ENCODE measurements around the gene DGKI. TPM values are rescaled to one million over a fixed set of nuclear protein-coding genes. Genes with fewer than 3 reads are reported as not detected.

The DGKI gene
- total RNA-seq, 1 experiment from 2014 or later: not detected

DNA sequence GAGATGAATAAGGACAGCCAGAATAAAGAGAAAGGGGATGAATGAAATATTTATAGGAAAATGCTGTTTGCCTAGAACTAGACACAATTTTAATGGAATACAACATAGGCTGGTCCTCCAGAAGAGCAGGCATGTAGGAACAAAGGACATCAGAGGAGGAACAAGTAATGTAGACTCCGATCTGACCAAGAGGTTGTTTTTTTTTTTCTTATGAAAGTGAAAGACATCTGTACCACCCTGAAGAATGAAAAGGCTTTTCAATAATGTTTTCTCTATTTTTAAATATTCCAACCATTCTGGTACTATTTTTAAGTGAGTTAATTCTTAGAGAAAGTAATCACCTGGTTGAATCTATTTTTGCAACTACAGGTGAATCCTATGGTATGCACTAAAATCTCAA lies 366.4 kb downstream of the DGKI start:
- TF ChIP-seq TCF7L2 (IDR thresholded peaks at IDR 0.05; ENCODE audit: low read depth, low read length): no peak
- TF ChIP-seq POLR2AphosphoS5 (IDR thresholded peaks at IDR 0.05; ENCODE audit: low read depth, low read length): no peak
- TF ChIP-seq CTCF (IDR thresholded peaks at IDR 0.05): no peak
- no peak for TF ChIP-seq SIN3A (IDR thresholded peaks at IDR 0.05; ENCODE audit: borderline replicate concordance, insufficient read depth, low read depth, low read length)
- TF ChIP-seq, protein P1, sequence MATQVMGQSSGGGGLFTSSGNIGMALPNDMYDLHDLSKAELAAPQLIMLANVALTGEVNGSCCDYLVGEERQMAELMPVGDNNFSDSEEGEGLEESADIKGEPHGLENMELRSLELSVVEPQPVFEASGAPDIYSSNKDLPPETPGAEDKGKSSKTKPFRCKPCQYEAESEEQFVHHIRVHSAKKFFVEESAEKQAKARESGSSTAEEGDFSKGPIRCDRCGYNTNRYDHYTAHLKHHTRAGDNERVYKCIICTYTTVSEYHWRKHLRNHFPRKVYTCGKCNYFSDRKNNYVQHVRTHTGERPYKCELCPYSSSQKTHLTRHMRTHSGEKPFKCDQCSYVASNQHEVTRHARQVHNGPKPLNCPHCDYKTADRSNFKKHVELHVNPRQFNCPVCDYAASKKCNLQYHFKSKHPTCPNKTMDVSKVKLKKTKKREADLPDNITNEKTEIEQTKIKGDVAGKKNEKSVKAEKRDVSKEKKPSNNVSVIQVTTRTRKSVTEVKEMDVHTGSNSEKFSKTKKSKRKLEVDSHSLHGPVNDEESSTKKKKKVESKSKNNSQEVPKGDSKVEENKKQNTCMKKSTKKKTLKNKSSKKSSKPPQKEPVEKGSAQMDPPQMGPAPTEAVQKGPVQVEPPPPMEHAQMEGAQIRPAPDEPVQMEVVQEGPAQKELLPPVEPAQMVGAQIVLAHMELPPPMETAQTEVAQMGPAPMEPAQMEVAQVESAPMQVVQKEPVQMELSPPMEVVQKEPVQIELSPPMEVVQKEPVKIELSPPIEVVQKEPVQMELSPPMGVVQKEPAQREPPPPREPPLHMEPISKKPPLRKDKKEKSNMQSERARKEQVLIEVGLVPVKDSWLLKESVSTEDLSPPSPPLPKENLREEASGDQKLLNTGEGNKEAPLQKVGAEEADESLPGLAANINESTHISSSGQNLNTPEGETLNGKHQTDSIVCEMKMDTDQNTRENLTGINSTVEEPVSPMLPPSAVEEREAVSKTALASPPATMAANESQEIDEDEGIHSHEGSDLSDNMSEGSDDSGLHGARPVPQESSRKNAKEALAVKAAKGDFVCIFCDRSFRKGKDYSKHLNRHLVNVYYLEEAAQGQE (IDR thresholded peaks at IDR 0.05; ENCODE audit: insufficient read depth in 1 of 2, low read depth in 2 of 2, low read length in 1 of 2): no peak
- POLR2A ChIA-PET: no interaction called here
- no peaks in the 10 kb centered on the region for H3K4me1 ChIP-seq (ENCODE audit: control insufficient read depth, insufficient read depth, low read length)
- in situ Hi-C loops (cut with HindIII; ENCODE audit: low pct_unique_long_range_greater_than_20kb, low sequenced_read_pairs): no loop called here
- no peaks in the 10 kb centered on the region for H3K36me3 ChIP-seq (ENCODE audit: control insufficient read depth, insufficient read depth, low read length)
- BruUV-seq (replicated peaks): no TSS peak
- no peak overlapping the region for H3K4me3 ChIP-seq (ENCODE audit: low read depth in 2 of 2, low read length in 2 of 2)
- ATAC-seq: no peak
- no peaks in the 10 kb centered on the region for H3K9me3 ChIP-seq (ENCODE audit: control insufficient read depth, insufficient read depth, low read depth, low read length)
- intact Hi-C loops (cut with micrococcal nuclease; ENCODE audit: unreplicated experiment): no loop called here
- no peaks in the 10 kb centered on the region for H3K27me3 ChIP-seq (ENCODE audit: control insufficient read depth, insufficient read depth, low read length)
- no peak for DNase-seq (ENCODE audit: low read depth, low spot score)
- no peak overlapping the region for H3K27ac ChIP-seq (ENCODE audit: low read length)
- CTCF ChIA-PET: no interaction called here

GRCh38 chr7:137476937-137477336 lies 369.8 kb downstream of the DGKI start:
- Histone ChIP-seq H3K27me3 (ENCODE audit: control insufficient read depth, insufficient read depth, low read length) (no peaks in the 10 kb centered on the region), H3K27ac (ENCODE audit: low read length) (no peak overlapping the region), H3K36me3 (ENCODE audit: control insufficient read depth, insufficient read depth, low read length) (no peaks in the 10 kb centered on the region), H3K9me3 (ENCODE audit: control insufficient read depth, insufficient read depth, low read depth, low read length) (no peaks in the 10 kb centered on the region), H3K4me1 (ENCODE audit: control insufficient read depth, insufficient read depth, low read length) (no peaks in the 10 kb centered on the region), H3K4me3 (ENCODE audit: low read depth in 2 of 2, low read length in 2 of 2) (no peak overlapping the region)
- ChIA-PET CTCF (interaction anchor here (0.7 kb wide), 1 partner anchor 43 kb away, joined by 3 read pairs; no protein-coding TSS in a partner anchor), POLR2A (no interaction called here)
- TF ChIP-seq SIN3A (IDR thresholded peaks at IDR 0.05; ENCODE audit: borderline replicate concordance, insufficient read depth, low read depth, low read length) (no peak), CTCF (IDR thresholded peaks at IDR 0.05) (no peak), TCF7L2 (IDR thresholded peaks at IDR 0.05; ENCODE audit: low read depth, low read length) (no peak), POLR2AphosphoS5 (IDR thresholded peaks at IDR 0.05; ENCODE audit: low read depth, low read length) (no peak)
- TF ChIP-seq, protein P1 (IDR thresholded peaks at IDR 0.05; ENCODE audit: insufficient read depth in 1 of 2, low read depth in 2 of 2, low read length in 1 of 2): no peak
- no TSS peak for BruUV-seq (replicated peaks)
- intact Hi-C loops (cut with micrococcal nuclease; ENCODE audit: unreplicated experiment) (no loop called here), in situ Hi-C loops (cut with HindIII; ENCODE audit: low pct_unique_long_range_greater_than_20kb, low sequenced_read_pairs) (no loop called here)
- DNase-seq (ENCODE audit: low read depth, low spot score) (no peak), ATAC-seq (no peak)
